ENCODE measurements around the gene PXK. TPM values are rescaled to one million over a fixed set of nuclear protein-coding genes. Genes with fewer than 3 reads are reported as not detected.
A peak's percentile ranks its signal among the peaks of the same experiment; 100 is the strongest.
"Not testable (repeated sequence)": the region's sequence is repeated elsewhere in the genome, so short reads cannot be mapped to it uniquely, and the experiment has no call there.

The PXK gene
- total RNA-seq, 2 experiments from 2014 or later = 22.2 to 23.6 TPM

- peak; percentile 91 for DNase-seq
- ATAC-seq = peak; percentile 97
- peaks cover 24% of the 10 kb centered on the region for H3K4me1 Mint-ChIP-seq (ENCODE audit: low read depth)
- CTCF ChIA-PET = interaction anchor here (0.9 to 1.6 kb wide), 5 partner anchors 18 to 197 kb away, joined by 3 to 6 read pairs (median 4); partner anchors contain the start of genes HTD2, KCTD6 and RPP14
- TF ChIP-seq CTCF (IDR thresholded peaks at IDR 0.05) = no peak
- peak within 1 kb of the TSS; percentile 93 for H3K27ac Mint-ChIP-seq
- H3K9me3 Mint-ChIP-seq = no peaks in the 10 kb centered on the region
- intact Hi-C loops (cut with micrococcal nuclease) = loop anchor here (10.0 kb wide), 1 partner anchor 101 kb away; the partner anchor contains the start of gene ACOX2
- peaks cover 7% of the 10 kb centered on the region for H3K36me3 Mint-ChIP-seq (ENCODE audit: low read depth)
- peak within 1 kb of the TSS; percentile 96 for H3K4me3 Mint-ChIP-seq
- POLR2A ChIA-PET = interaction anchor here (0.6 to 1.5 kb wide), 8 partner anchors 9 to 137 kb away, joined by 3 to 5 read pairs (median 3); partner anchors contain the start of genes HTD2, KCTD6 and RPP14
- no peaks in the 10 kb centered on the region for H3K27me3 Mint-ChIP-seq
These were observed 100.9 kb downstream of the PXK start, which contains the start of gene PDHB for GRCh38 chr3:58433400-58434167. PDHB (minus strand) TSS chr3:58433832; CDS start chr3:58433809, 23 bp downstream.

- peak overlapping the region; percentile 96 for H3K4me3 Mint-ChIP-seq
- POLR2A ChIA-PET = interaction anchor here (0.9 to 1.5 kb wide), 4 partner anchors 14 to 128 kb away, joined by 3 to 5 read pairs (median 3); partner anchors contain the start of genes HTD2 and RPP14
- ATAC-seq = no peak
These were observed 101.4 kb downstream of the PXK start for GRCh38 chr3:58434168-58434504.

GRCh38 chr3:58434511-58434910 lies 101.8 kb downstream of the PXK start:
- intact Hi-C loops (cut with micrococcal nuclease) = loop anchor here (10.0 kb wide), 1 partner anchor 100 kb away; the partner anchor contains the start of gene ACOX2
- no peaks in the 10 kb centered on the region for H3K9me3 Mint-ChIP-seq
- no peak for TF ChIP-seq CTCF (IDR thresholded peaks at IDR 0.05)
- peaks cover 7% of the 10 kb centered on the region for H3K36me3 Mint-ChIP-seq (ENCODE audit: low read depth)
- peak overlapping the region; percentile 96 for H3K4me3 Mint-ChIP-seq
- CTCF ChIA-PET = interaction anchor here (0.9 to 1.6 kb wide), 4 partner anchors 19 to 196 kb away, joined by 3 to 4 read pairs (median 4); partner anchors contain the start of gene KCTD6
- POLR2A ChIA-PET = interaction anchor here (0.9 to 1.5 kb wide), 4 partner anchors 14 to 128 kb away, joined by 3 to 5 read pairs (median 3); partner anchors contain the start of genes HTD2 and RPP14
- H3K27me3 Mint-ChIP-seq = no peaks in the 10 kb centered on the region
- no peak for DNase-seq
- H3K27ac Mint-ChIP-seq = peak overlapping the region; percentile 86
- no peak for ATAC-seq
- H3K4me1 Mint-ChIP-seq (ENCODE audit: low read depth) = peaks cover 23% of the 10 kb centered on the region

More at GRCh38 chr3:58434168-58434504, 101.4 kb downstream of the PXK start:
- no peak for DNase-seq
- intact Hi-C loops (cut with micrococcal nuclease) = loop anchor here (10.0 kb wide), 1 partner anchor 101 kb away; the partner anchor contains the start of gene ACOX2
- Mint-ChIP-seq H3K27ac (peak overlapping the region; percentile 86), H3K9me3 (no peaks in the 10 kb centered on the region), H3K4me1 (ENCODE audit: low read depth) (peaks cover 24% of the 10 kb centered on the region), H3K36me3 (ENCODE audit: low read depth) (peaks cover 7% of the 10 kb centered on the region), H3K27me3 (no peaks in the 10 kb centered on the region)
- CTCF ChIA-PET = interaction anchor here (1.2 to 1.6 kb wide), 3 partner anchors 19 to 196 kb away, joined by 3 to 4 read pairs (median 4); partner anchors contain the start of gene KCTD6
- TF ChIP-seq CTCF (IDR thresholded peaks at IDR 0.05) = no peak

- POLR2A ChIA-PET = interaction anchor here (1.1 to 1.3 kb wide), 2 partner anchors 56 to 129 kb away, joined by 3 to 5 read pairs; partner anchors contain the start of genes HTD2 and RPP14
- no peak for ATAC-seq
- no peak overlapping the region for H3K4me3 Mint-ChIP-seq
These were observed 102.3 kb downstream of the PXK start for GRCh38 chr3:58434990-58435389.

GRCh38 chr3:58437276-58437675 lies 104.6 kb downstream of the PXK start:
- not testable (repeated sequence) for H3K27ac Mint-ChIP-seq; H3K27me3 Mint-ChIP-seq; ATAC-seq; H3K4me3 Mint-ChIP-seq; DNase-seq; H3K9me3 Mint-ChIP-seq; H3K36me3 Mint-ChIP-seq (ENCODE audit: low read depth)
- ChIA-PET POLR2A (interaction anchor here (0.8 to 1.3 kb wide), 3 partner anchors 12 to 55 kb away, joined by 3 read pairs; partner anchors contain the start of gene KCTD6), CTCF (interaction anchor here (0.9 kb wide), 1 partner anchor 137 kb away, joined by 3 read pairs; no protein-coding TSS in a partner anchor)
- H3K4me1 Mint-ChIP-seq (ENCODE audit: low read depth) = peaks cover 13% of the 10 kb centered on the region
- intact Hi-C loops (cut with micrococcal nuclease) = loop anchor here (10.0 kb wide), 1 partner anchor 98 kb away; the partner anchor contains the start of gene ACOX2

More at GRCh38 chr3:58434990-58435389, 102.3 kb downstream of the PXK start:
- no peak overlapping the region for H3K27ac Mint-ChIP-seq
- peaks cover 20% of the 10 kb centered on the region for H3K4me1 Mint-ChIP-seq (ENCODE audit: low read depth)
- no peaks in the 10 kb centered on the region for H3K9me3 Mint-ChIP-seq
- peaks cover 7% of the 10 kb centered on the region for H3K36me3 Mint-ChIP-seq (ENCODE audit: low read depth)
- no peak for DNase-seq
- TF ChIP-seq CTCF (IDR thresholded peaks at IDR 0.05) = no peak
- H3K27me3 Mint-ChIP-seq = no peaks in the 10 kb centered on the region
- intact Hi-C loops (cut with micrococcal nuclease) = loop anchor here (10.0 kb wide), 1 partner anchor 100 kb away; the partner anchor contains the start of gene ACOX2
- CTCF ChIA-PET = interaction anchor here (0.9 to 1.6 kb wide), 4 partner anchors 20 to 195 kb away, joined by 3 to 4 read pairs (median 4); partner anchors contain the start of gene KCTD6

GRCh38 chr3:58440996-58441355 lies 108.3 kb downstream of the PXK start:
- DNase-seq; ATAC-seq; H3K36me3 Mint-ChIP-seq (ENCODE audit: low read depth); H3K27ac Mint-ChIP-seq; H3K4me1 Mint-ChIP-seq (ENCODE audit: low read depth); H3K27me3 Mint-ChIP-seq; POLR2A ChIA-PET; H3K4me3 Mint-ChIP-seq; H3K9me3 Mint-ChIP-seq; intact Hi-C loops (cut with micrococcal nuclease): not testable (repeated sequence)
- CTCF ChIA-PET = interaction anchor here (1.1 kb wide), 1 partner anchor 24 kb away, joined by 3 read pairs; no protein-coding TSS in a partner anchor

Measured in activated CD8-positive, alpha-beta T cell treated with anti-CD3 and anti-CD28 coated beads for 36 hours (primary cell).